Measurements from ENCODE around the gene TBCB.

TBCB gene

DNA sequence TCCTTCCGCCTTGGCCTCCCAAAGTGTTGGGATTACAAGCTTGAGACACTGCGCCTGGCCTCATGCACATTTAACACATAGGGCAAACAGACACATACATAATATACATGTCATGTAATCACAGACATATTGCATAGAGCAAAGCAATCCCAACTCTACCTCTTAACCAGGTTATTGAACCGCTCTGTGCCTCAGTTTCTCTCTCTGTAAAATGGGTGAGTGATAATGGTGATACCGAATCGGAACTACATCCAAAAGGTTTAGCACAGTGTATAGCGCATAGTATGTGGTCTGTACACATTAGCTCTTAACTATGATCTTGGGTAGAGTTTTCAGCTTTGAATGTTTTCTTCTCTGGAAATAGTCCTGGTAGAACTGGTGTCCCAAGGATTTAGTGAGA lies 29.4 kb downstream of the TBCB start:
- TF ChIP-seq CREB1 (IDR thresholded peaks at IDR 0.05; ENCODE audit: low read depth) (no peak), EP300 (IDR thresholded peaks at IDR 0.05; ENCODE audit: borderline replicate concordance) (no peak), TCF12 (IDR thresholded peaks at IDR 0.05; ENCODE audit: low read depth) (no peak), FOXM1 (IDR thresholded peaks at IDR 0.05; ENCODE audit: borderline replicate concordance, low read depth) (no peak), EGR1 (IDR thresholded peaks at IDR 0.05) (no peak)
- TF ChIP-seq, protein P1, sequence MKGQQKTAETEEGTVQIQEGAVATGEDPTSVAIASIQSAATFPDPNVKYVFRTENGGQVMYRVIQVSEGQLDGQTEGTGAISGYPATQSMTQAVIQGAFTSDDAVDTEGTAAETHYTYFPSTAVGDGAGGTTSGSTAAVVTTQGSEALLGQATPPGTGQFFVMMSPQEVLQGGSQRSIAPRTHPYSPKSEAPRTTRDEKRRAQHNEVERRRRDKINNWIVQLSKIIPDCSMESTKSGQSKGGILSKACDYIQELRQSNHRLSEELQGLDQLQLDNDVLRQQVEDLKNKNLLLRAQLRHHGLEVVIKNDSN (IDR thresholded peaks at IDR 0.05): no peak

GRCh38 chr19:36149673-36150406 lies 34.6 kb downstream of the TBCB start:
- TF ChIP-seq FOXM1 (IDR thresholded peaks at IDR 0.05; ENCODE audit: borderline replicate concordance, low read depth): no peak
- TF ChIP-seq NFIC (IDR thresholded peaks at IDR 0.05): no peak
- TF ChIP-seq CEBPB (IDR thresholded peaks at IDR 0.05): no peak
- no peak for TF ChIP-seq TEAD4 (IDR thresholded peaks at IDR 0.05)
- no peak for TF ChIP-seq YY1 (IDR thresholded peaks at IDR 0.05; ENCODE audit: low read depth)
- no peak for TF ChIP-seq TAF1 (IDR thresholded peaks at IDR 0.05; ENCODE audit: low read depth)
- TF ChIP-seq EGR1 (IDR thresholded peaks at IDR 0.05): no peak
- TF ChIP-seq, protein P2, sequence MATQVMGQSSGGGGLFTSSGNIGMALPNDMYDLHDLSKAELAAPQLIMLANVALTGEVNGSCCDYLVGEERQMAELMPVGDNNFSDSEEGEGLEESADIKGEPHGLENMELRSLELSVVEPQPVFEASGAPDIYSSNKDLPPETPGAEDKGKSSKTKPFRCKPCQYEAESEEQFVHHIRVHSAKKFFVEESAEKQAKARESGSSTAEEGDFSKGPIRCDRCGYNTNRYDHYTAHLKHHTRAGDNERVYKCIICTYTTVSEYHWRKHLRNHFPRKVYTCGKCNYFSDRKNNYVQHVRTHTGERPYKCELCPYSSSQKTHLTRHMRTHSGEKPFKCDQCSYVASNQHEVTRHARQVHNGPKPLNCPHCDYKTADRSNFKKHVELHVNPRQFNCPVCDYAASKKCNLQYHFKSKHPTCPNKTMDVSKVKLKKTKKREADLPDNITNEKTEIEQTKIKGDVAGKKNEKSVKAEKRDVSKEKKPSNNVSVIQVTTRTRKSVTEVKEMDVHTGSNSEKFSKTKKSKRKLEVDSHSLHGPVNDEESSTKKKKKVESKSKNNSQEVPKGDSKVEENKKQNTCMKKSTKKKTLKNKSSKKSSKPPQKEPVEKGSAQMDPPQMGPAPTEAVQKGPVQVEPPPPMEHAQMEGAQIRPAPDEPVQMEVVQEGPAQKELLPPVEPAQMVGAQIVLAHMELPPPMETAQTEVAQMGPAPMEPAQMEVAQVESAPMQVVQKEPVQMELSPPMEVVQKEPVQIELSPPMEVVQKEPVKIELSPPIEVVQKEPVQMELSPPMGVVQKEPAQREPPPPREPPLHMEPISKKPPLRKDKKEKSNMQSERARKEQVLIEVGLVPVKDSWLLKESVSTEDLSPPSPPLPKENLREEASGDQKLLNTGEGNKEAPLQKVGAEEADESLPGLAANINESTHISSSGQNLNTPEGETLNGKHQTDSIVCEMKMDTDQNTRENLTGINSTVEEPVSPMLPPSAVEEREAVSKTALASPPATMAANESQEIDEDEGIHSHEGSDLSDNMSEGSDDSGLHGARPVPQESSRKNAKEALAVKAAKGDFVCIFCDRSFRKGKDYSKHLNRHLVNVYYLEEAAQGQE (IDR thresholded peaks at IDR 0.05; ENCODE audit: low read depth): no peak
- TF ChIP-seq RAD21 (IDR thresholded peaks at IDR 0.05; ENCODE audit: low read depth): no peak
- no peak for TF ChIP-seq TCF12 (IDR thresholded peaks at IDR 0.05; ENCODE audit: low read depth)
- TF ChIP-seq, protein P1 (IDR thresholded peaks at IDR 0.05): no peak
- TF ChIP-seq ZBTB7A (IDR thresholded peaks at IDR 0.05; ENCODE audit: low read depth): no peak
- no peak for TF ChIP-seq CREB1 (IDR thresholded peaks at IDR 0.05; ENCODE audit: low read depth)
- TF ChIP-seq MAX (IDR thresholded peaks at IDR 0.05): no peak
- no peak for TF ChIP-seq EP300 (IDR thresholded peaks at IDR 0.05; ENCODE audit: borderline replicate concordance)

GRCh38 chr19:36150586-36150985 lies 35.3 kb downstream of the TBCB start:
- no peak for TF ChIP-seq CEBPB (IDR thresholded peaks at IDR 0.05)
- TF ChIP-seq TAF1 (IDR thresholded peaks at IDR 0.05; ENCODE audit: low read depth): no peak
- TF ChIP-seq TEAD4 (IDR thresholded peaks at IDR 0.05): no peak
- TF ChIP-seq TCF12 (IDR thresholded peaks at IDR 0.05; ENCODE audit: low read depth): no peak
- no peak for TF ChIP-seq EGR1 (IDR thresholded peaks at IDR 0.05)
- no peak for TF ChIP-seq CREB1 (IDR thresholded peaks at IDR 0.05; ENCODE audit: low read depth)

- TF ChIP-seq CREB1 (IDR thresholded peaks at IDR 0.05; ENCODE audit: low read depth): no peak
- no peak for TF ChIP-seq FOXM1 (IDR thresholded peaks at IDR 0.05; ENCODE audit: borderline replicate concordance, low read depth)
- no peak for TF ChIP-seq YY1 (IDR thresholded peaks at IDR 0.05; ENCODE audit: low read depth)
- TF ChIP-seq TCF12 (IDR thresholded peaks at IDR 0.05; ENCODE audit: low read depth): no peak
- TF ChIP-seq, protein P1 (IDR thresholded peaks at IDR 0.05): no peak
- no peak for TF ChIP-seq NFIC (IDR thresholded peaks at IDR 0.05)
- TF ChIP-seq TEAD4 (IDR thresholded peaks at IDR 0.05): no peak
- TF ChIP-seq EP300 (IDR thresholded peaks at IDR 0.05; ENCODE audit: borderline replicate concordance): no peak
- no peak for TF ChIP-seq EGR1 (IDR thresholded peaks at IDR 0.05)
- no peak for TF ChIP-seq ZBTB7A (IDR thresholded peaks at IDR 0.05; ENCODE audit: low read depth)
- TF ChIP-seq TAF1 (IDR thresholded peaks at IDR 0.05; ENCODE audit: low read depth): no peak
- TF ChIP-seq MAX (IDR thresholded peaks at IDR 0.05): no peak
- TF ChIP-seq CEBPB (IDR thresholded peaks at IDR 0.05): no peak
These were observed 36.1 kb downstream of the TBCB start for GRCh38 chr19:36151144-36152018.

DNA sequence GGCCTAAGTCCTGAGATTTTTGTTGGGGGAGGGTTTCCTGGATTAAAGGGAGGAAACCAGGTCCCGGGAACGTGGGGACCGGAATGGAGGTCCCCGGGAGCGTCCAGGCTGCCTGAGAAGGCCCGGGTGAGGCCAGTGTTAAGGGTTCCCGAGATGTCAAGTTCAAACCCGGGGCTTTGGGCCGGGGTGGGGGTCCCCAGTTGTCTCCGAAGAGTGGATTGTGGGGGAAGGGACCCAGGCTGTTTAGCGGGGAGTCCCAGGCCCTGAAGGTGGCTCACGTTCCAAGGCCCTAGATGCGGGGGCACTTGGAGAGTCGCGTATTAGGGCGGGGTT lies 36.7 kb downstream of the TBCB start:
- TF ChIP-seq RAD21 (IDR thresholded peaks at IDR 0.05; ENCODE audit: low read depth) (no peak), MAX (IDR thresholded peaks at IDR 0.05) (no peak), TCF12 (IDR thresholded peaks at IDR 0.05; ENCODE audit: low read depth) (no peak), NFIC (IDR thresholded peaks at IDR 0.05) (no peak), ZBTB7A (IDR thresholded peaks at IDR 0.05; ENCODE audit: low read depth) (no peak), EGR1 (IDR thresholded peaks at IDR 0.05) (no peak), TAF1 (IDR thresholded peaks at IDR 0.05; ENCODE audit: low read depth) (no peak), CEBPB (IDR thresholded peaks at IDR 0.05) (no peak)
- TF ChIP-seq, protein P2 (IDR thresholded peaks at IDR 0.05; ENCODE audit: low read depth): no peak

Measured in Ishikawa (cell line).